K562 (cell line): Measurements from ENCODE around the gene TXNRD2. TPM values are rescaled to one million over a fixed set of nuclear protein-coding genes. Genes with fewer than 3 reads are reported as not detected.
A peak's percentile ranks its signal among the peaks of the same experiment; 100 is the strongest.

Experiments used
- ATAC-seq: fragments of 200-7000 bp; cut with Tn5 transposase; 3 replicates; pipeline ENCODE4 v1.9.1; 2020; ENCODE audit warnings: moderate library complexity
- BruUV-seq: library from RNA; stranded (reverse); fragments of 400-500 nt; replicated peaks from 2 replicates; lab custom pipeline; 2021; lab: Mats Ljungman, UMichigan
- CTCF ChIA-PET: fragments of 300-600 bp; formaldehyde crosslinking; extraction: SDS; loops from one replicate; lab custom pipeline; 2021; ENCODE audit warnings: low intra/inter-chr PET ratio; lab: Yijun Ruan, JAX
- POLR2A ChIA-PET: fragments of 300-600, 350-650 bp; sonication (Branson Sonifier 250); formaldehyde crosslinking; extraction: SDS; loops from one replicate; lab custom pipeline; 2021; ENCODE audit warnings: antibody characterized with exemption, inconsistent platforms; lab: Yijun Ruan, JAX
- DNase-seq, 4 experiments: peaks; one replicate each; pipeline versions ENCODE4 v3.0.0 to v3.0.0-alpha.2; 2011 to 2018; ENCODE audit warnings: low spot score in 3 of 4, mixed read lengths in 3 of 4; ENCODE audit errors: extremely low read depth in 1 of 4
- FAIRE-seq: peaks from 2 replicates; lab custom pipeline; 2011; peaks lifted over from hg19 to GRCh38; lab: Jason Lieb, UNC
- H2AFZ ChIP-seq: 2 replicates; pipeline ENCODE4 v1.6.0; 2011; ENCODE audit warnings: low read depth, low read length, control low read depth, inconsistent platforms
- H3K27ac ChIP-seq: fragments of 200-600 bp; 3 replicates; pipeline ENCODE4 v1.8.0; 2011; ENCODE audit warnings: low read depth, mild to moderate bottlenecking, control low read depth, inconsistent platforms, low read length, moderate library complexity, mixed read lengths; ENCODE audit errors: extremely low read depth
- H3K27me3 ChIP-seq, 2 experiments: fragments of 300-600 bp in 1 of 2; 2 replicates in 1 of 2; 3 replicates in 1 of 2; pipeline versions ENCODE4 v1.6.0 to v1.8.0; 2011; ENCODE audit warnings: inconsistent platforms in 2 of 2, low read length in 2 of 2, mild to moderate bottlenecking in 1 of 2, mixed read lengths in 1 of 2, moderate library complexity in 1 of 2; ENCODE audit not compliant: control insufficient read depth in 2 of 2, insufficient read depth in 2 of 2
- H3K36me3 ChIP-seq: fragments of 300-600 bp; 3 replicates; pipeline ENCODE4 v1.8.0; 2011; ENCODE audit warnings: mild to moderate bottlenecking, low read length, inconsistent platforms; ENCODE audit not compliant: control insufficient read depth, insufficient read depth
- H3K4me1 ChIP-seq, 2 experiments: fragments of 200-600 bp in 1 of 2; replicated peaks in 1 of 2; 2 replicates in 1 of 2; 3 replicates in 1 of 2; pipeline versions ENCODE4 v1.5.1 to v1.8.0; 2011; ENCODE audit warnings: inconsistent platforms in 2 of 2, low read length in 2 of 2, mild to moderate bottlenecking in 1 of 2, mixed read lengths in 1 of 2, moderate library complexity in 1 of 2; ENCODE audit not compliant: control insufficient read depth in 2 of 2, insufficient read depth in 2 of 2
- H3K4me2 ChIP-seq: 2 replicates; pipeline ENCODE4 v1.6.1; 2011; ENCODE audit warnings: low read length, control low read depth, inconsistent platforms, mixed read lengths; ENCODE audit not compliant: insufficient read depth
- H3K4me3 ChIP-seq: fragments of 200-600 bp; sonication (generic), shearing (Covaris generic); 2 replicates; pipeline ENCODE4 v1.5.1; 2016; ENCODE audit warnings: control low read depth, inconsistent platforms
- H3K79me2 ChIP-seq: fragments of 200-600 bp; 3 replicates; pipeline ENCODE4 v1.8.0; 2011; ENCODE audit warnings: low read length, inconsistent platforms; ENCODE audit not compliant: control insufficient read depth, insufficient read depth
- H3K9ac ChIP-seq, 2 experiments: 2 replicates each; pipeline versions ENCODE4 v1.6.0 to v1.6.1; 2011; ENCODE audit warnings: low read depth in 2 of 2, low read length in 2 of 2, control low read depth in 1 of 2, inconsistent platforms in 1 of 2, mild to moderate bottlenecking in 1 of 2, mixed read lengths in 1 of 2; ENCODE audit not compliant: insufficient read depth in 1 of 2
- H3K9me1 ChIP-seq: one replicate; pipeline ENCODE4 v1.6.0; 2011; ENCODE audit warnings: inconsistent platforms, mild to moderate bottlenecking, low read length, moderate library complexity; ENCODE audit not compliant: control insufficient read depth, insufficient read depth
- H3K9me3 ChIP-seq: replicated peaks from 2 replicates; pipeline ENCODE4 v1.5.1; 2011; ENCODE audit warnings: low read depth, low read length, inconsistent platforms; ENCODE audit not compliant: control insufficient read depth, insufficient read depth
- H4K20me1 ChIP-seq: replicated peaks from 2 replicates; pipeline ENCODE4 v1.6.1; 2011; ENCODE audit warnings: low read length, inconsistent platforms, mixed read lengths; ENCODE audit not compliant: control insufficient read depth, insufficient read depth
- CCNT2 ChIP-seq: IDR thresholded peaks from 2 replicates; pipeline ENCODE4 v1.6.1; 2011; ENCODE audit warnings: borderline replicate concordance, low read depth, mild to moderate bottlenecking, moderate library complexity, mixed read lengths, low read length; ENCODE audit not compliant: insufficient read length; ENCODE audit errors: extremely low read depth
- FOXK1 ChIP-seq: sonication (generic); formaldehyde crosslinking; IDR thresholded peaks from 2 replicates; pipeline ENCODE4 v1.8.0; 2022; ENCODE audit warnings: missing genetic modification reagents, mild to moderate bottlenecking, borderline replicate concordance
- FOXM1 ChIP-seq, 2 experiments: fragments of 450-650 bp in 1 of 2; sonication (generic) in 1 of 2; formaldehyde crosslinking in 1 of 2; IDR thresholded peaks; 2 replicates each; pipeline versions ENCODE4 v1.6.1 to v1.9.0; 2017 to 2022; ENCODE audit warnings: low read depth in 2 of 2, mild to moderate bottlenecking in 2 of 2, missing genetic modification reagents in 1 of 2, moderate library complexity in 1 of 2
- GATAD2A ChIP-seq: fragments of 450-650 bp; IDR thresholded peaks from 2 replicates; pipeline ENCODE4 v1.6.1; 2017
- HMGN3 ChIP-seq: IDR thresholded peaks from 2 replicates; pipeline ENCODE4 v1.6.1; 2011; ENCODE audit warnings: borderline replicate concordance, low read depth, mild to moderate bottlenecking, mixed read lengths, low read length; ENCODE audit not compliant: insufficient read length; ENCODE audit errors: extremely low read depth
- JUN ChIP-seq, 2 experiments: sonication (generic) in 1 of 2; formaldehyde crosslinking in 1 of 2; IDR thresholded peaks; 2 replicates each; pipeline versions ENCODE4 v1.6.1 to v1.8.0; 2012 to 2022; ENCODE audit warnings: borderline replicate concordance in 2 of 2, mild to moderate bottlenecking in 2 of 2, improper control_type of control experiment in 1 of 2, low read depth in 1 of 2, low read length in 1 of 2, missing genetic modification reagents in 1 of 2
- NCOR1 ChIP-seq: fragments of 450-650 bp; IDR thresholded peaks from 2 replicates; pipeline ENCODE4 v1.6.1; 2016; ENCODE audit warnings: mild to moderate bottlenecking, moderate library complexity
- RBFOX2 ChIP-seq: fragments of 200-400 bp; formaldehyde crosslinking; IDR thresholded peaks from 2 replicates; pipeline ENCODE4 v1.6.1; 2017; ENCODE audit warnings: low read depth, mild to moderate bottlenecking, low read length, moderate library complexity
- RBM25 ChIP-seq: fragments of 200-400 bp; formaldehyde crosslinking; IDR thresholded peaks from 2 replicates; pipeline ENCODE4 v1.6.1; 2018; ENCODE audit warnings: low read length, low read depth, moderate library complexity; ENCODE audit not compliant: severe bottlenecking
- RBM39 ChIP-seq: fragments of 200-400 bp; formaldehyde crosslinking; optimal IDR thresholded peaks from 2 replicates; pipeline ENCODE3; 2018; ENCODE audit warnings: low read depth, low read length
- SIRT6 ChIP-seq: IDR thresholded peaks from one replicate; pipeline ENCODE4 v1.6.1; 2012; ENCODE audit warnings: low read depth, mild to moderate bottlenecking, control low read depth, inconsistent platforms, low read length, moderate library complexity
- SMARCB1 ChIP-seq: IDR thresholded peaks from 2 replicates; pipeline ENCODE4 v1.6.1; 2011; ENCODE audit warnings: improper control_type of control experiment, low read depth; ENCODE audit not compliant: insufficient read length
- YY1 ChIP-seq, 3 experiments: IDR thresholded peaks; 2 replicates each; pipeline ENCODE4 v1.6.1; 2011; ENCODE audit warnings: low read length in 2 of 3, mild to moderate bottlenecking in 2 of 3, moderate library complexity in 2 of 3, borderline replicate concordance in 1 of 3, control low read depth in 1 of 3, low read depth in 1 of 3; ENCODE audit not compliant: insufficient read depth in 3 of 3, insufficient replicate concordance in 2 of 3, control insufficient read depth in 1 of 3, insufficient read length in 1 of 3; ENCODE audit errors: extremely low read depth in 1 of 3
- WGBS: fragments of 100-300 bp; shearing (Covaris generic); methylation state at CpG from one replicate; pipeline ENCODE4 v1.1.6; 2016; ENCODE audit warnings: low coverage, mixed read lengths; ENCODE audit not compliant: insufficient coverage; ENCODE audit errors: missing lambda C conversion rate; 5-methylcytosine and 5-hydroxymethylcytosine counted together
- in situ Hi-C: fragments of 300-500 bp; cut with MboI; formaldehyde crosslinking; loops from 4 replicates; pipeline ENCODE4 v1.15.0; 2018; ENCODE audit warnings: inconsistent platforms, mixed read lengths
- intact Hi-C: fragments of 100-400 bp; cut with micrococcal nuclease; formaldehyde crosslinking; loops from 2 replicates; pipeline ENCODE4 v1.14.2; 2022
- polyA plus RNA-seq, 8 experiments: library from polyadenylated mRNA; depleted of rRNA in 4 of 8; stranded (reverse) in 5 of 8; unstranded in 3 of 8; fragments of >200 nt; fragmentation: Nextera tagmentation in 2 of 8; fragmentation: Illumina TruSeq in 1 of 8; extraction: Ambion mirVana in 2 of 8; extraction: Trizol in 1 of 8; gene quantifications; 2 replicates each; pipeline versions ENCODE4 v1.2.1 to v1.2.3, GENCODE V29; 2011 to 2014; ENCODE audit warnings: inconsistent platforms in 1 of 8, missing spikeins in 1 of 8
- total RNA-seq, 7 experiments: library from RNA; depleted of rRNA in 6 of 7; stranded (reverse); fragments of >200 nt in 6 of 7; fragmentation: Illumina TruSeq in 2 of 7; extraction: Trizol in 2 of 7; gene quantifications; 2 replicates each; pipeline versions ENCODE4 v1.2.1 to v1.2.3, GENCODE V29; 2011 to 2021; ENCODE audit warnings: low replicate concordance in 1 of 7
- TF ChIP-seq, protein P1 (sequence below): fragments of 450-650 bp; IDR thresholded peaks from 2 replicates; pipeline ENCODE4 v1.6.1; 2017; ENCODE audit warnings: antibody characterized with exemption, mild to moderate bottlenecking

The TXNRD2 gene
- total and polyA plus RNA-seq, 9 of the 15 experiments (the other 6 are each of a cell fraction or from before 2014, with no cell fraction given): 3.3 to 80.2 (median 49.4) TPM

GRCh38 chr22:19892257-19892879 lies 49.2 kb downstream of the TXNRD2 start:
- CTCF ChIA-PET: no interaction called here
- no peak overlapping the region for H3K4me3 ChIP-seq
- TF ChIP-seq YY1 (IDR thresholded peaks at IDR 0.05; ENCODE audit: borderline replicate concordance in 1 of 3, control insufficient read depth in 1 of 3, extremely low read depth in 1 of 3, insufficient read depth in 3 of 3, insufficient read length in 1 of 3, insufficient replicate concordance in 2 of 3, low read depth in 1 of 3, low read length in 2 of 3) (peak in 1 of 3 experiments; percentile 16), NCOR1 (no peak), FOXM1 (IDR thresholded peaks at IDR 0.05; ENCODE audit: low read depth) (no peak), FOXM1 (CRISPR knock-in tag; IDR thresholded peaks at IDR 0.05; ENCODE audit: low read depth) (no peak), HMGN3 (peak; percentile 66), SIRT6 (no peak), SMARCB1 (peak; percentile 5), JUN (IDR thresholded peaks at IDR 0.05; ENCODE audit: borderline replicate concordance, low read depth, low read length) (peak; percentile 44; the same call in 1 of the 2 replicates), JUN (CRISPR knock-in tag; IDR thresholded peaks at IDR 0.05; ENCODE audit: borderline replicate concordance) (no peak), RBM25 (no peak), CCNT2 (peak; percentile 10), RBFOX2 (peak; percentile 40; the same call in 1 of the 2 replicates), RBM39 (peak; percentile 76), FOXK1 (no peak), GATAD2A (no peak)
- TF ChIP-seq, protein P1, sequence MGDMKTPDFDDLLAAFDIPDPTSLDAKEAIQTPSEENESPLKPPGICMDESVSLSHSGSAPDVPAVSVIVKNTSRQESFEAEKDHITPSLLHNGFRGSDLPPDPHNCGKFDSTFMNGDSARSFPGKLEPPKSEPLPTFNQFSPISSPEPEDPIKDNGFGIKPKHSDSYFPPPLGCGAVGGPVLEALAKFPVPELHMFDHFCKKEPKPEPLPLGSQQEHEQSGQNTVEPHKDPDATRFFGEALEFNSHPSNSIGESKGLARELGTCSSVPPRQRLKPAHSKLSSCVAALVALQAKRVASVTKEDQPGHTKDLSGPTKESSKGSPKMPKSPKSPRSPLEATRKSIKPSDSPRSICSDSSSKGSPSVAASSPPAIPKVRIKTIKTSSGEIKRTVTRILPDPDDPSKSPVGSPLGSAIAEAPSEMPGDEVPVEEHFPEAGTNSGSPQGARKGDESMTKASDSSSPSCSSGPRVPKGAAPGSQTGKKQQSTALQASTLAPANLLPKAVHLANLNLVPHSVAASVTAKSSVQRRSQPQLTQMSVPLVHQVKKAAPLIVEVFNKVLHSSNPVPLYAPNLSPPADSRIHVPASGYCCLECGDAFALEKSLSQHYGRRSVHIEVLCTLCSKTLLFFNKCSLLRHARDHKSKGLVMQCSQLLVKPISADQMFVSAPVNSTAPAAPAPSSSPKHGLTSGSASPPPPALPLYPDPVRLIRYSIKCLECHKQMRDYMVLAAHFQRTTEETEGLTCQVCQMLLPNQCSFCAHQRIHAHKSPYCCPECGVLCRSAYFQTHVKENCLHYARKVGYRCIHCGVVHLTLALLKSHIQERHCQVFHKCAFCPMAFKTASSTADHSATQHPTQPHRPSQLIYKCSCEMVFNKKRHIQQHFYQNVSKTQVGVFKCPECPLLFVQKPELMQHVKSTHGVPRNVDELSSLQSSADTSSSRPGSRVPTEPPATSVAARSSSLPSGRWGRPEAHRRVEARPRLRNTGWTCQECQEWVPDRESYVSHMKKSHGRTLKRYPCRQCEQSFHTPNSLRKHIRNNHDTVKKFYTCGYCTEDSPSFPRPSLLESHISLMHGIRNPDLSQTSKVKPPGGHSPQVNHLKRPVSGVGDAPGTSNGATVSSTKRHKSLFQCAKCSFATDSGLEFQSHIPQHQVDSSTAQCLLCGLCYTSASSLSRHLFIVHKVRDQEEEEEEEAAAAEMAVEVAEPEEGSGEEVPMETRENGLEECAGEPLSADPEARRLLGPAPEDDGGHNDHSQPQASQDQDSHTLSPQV: no peak; the same call in 1 of the 2 replicates

More at GRCh38 chr22:19892257-19892879, 49.2 kb downstream of the TXNRD2 start:
- Histone ChIP-seq H3K27me3 (no peaks in the 10 kb centered on the region), H3K36me3 (peaks cover 13% of the 10 kb centered on the region; the same call in 1 of the 3 replicates), H3K9me3 (no peaks in the 10 kb centered on the region), H3K4me2 (peak overlapping the region; percentile 49; the same call in 1 of the 2 replicates), H3K79me2 (no peaks in the 10 kb centered on the region), H3K27ac (peak overlapping the region; percentile 46; the same call in 1 of the 3 replicates), H3K9me1 (peaks cover 12% of the 10 kb centered on the region), H3K9ac (peak overlapping the region in 1 of 2 experiments; percentile 77; a peak in 2 of 4 replicates), H2AFZ (peak overlapping the region; percentile 25; the same call in 1 of the 2 replicates), H4K20me1 (peaks cover 40% of the 10 kb centered on the region), H3K4me1 (peaks cover 24 to 67% of the 10 kb centered on the region in 2 experiments)
- peak; percentile 59 for ATAC-seq
- WGBS: 33% methylated on average over 24 of the region's 24 CpGs
- intact Hi-C loops (loop anchor here (5.0 kb wide), 2 partner anchors 135 to 160 kb away; no protein-coding TSS in a partner anchor), in situ Hi-C loops (no loop called here)
- DNase-seq: peak; percentile 84 to 89 (median 86)
- no TSS peak for BruUV-seq
- POLR2A ChIA-PET: interaction anchor here (0.7 to 11.1 kb wide), 11 partner anchors 9 to 911 kb away, joined by 3 to 141 read pairs (median 4); no protein-coding TSS in a partner anchor
- peak; percentile 67 for FAIRE-seq
